Tibial nerve (tissue), 3 donors: ENCODE results near the gene KIF1B.

Experiments used
- CTCF ChIP-seq, 5 experiments: fragments of 200-600 bp in 3 of 5; fragments of 450-650 bp in 2 of 5; sonication (generic) in 3 of 5; IDR thresholded peaks; one replicate each; pipeline ENCODE4 v1.5.1; 2016 to 2019; ENCODE audit warnings: antibody characterized with exemption in 5 of 5, mild to moderate bottlenecking in 3 of 5, moderate library complexity in 2 of 5
- POLR2A ChIP-seq, 2 donors: fragments of 450-650 bp; IDR thresholded peaks; one replicate each; pipeline ENCODE4 v1.6.1; 2017; ENCODE audit warnings: antibody characterized with exemption in 2 of 2, mild to moderate bottlenecking in 2 of 2, moderate library complexity in 2 of 2

DNA sequence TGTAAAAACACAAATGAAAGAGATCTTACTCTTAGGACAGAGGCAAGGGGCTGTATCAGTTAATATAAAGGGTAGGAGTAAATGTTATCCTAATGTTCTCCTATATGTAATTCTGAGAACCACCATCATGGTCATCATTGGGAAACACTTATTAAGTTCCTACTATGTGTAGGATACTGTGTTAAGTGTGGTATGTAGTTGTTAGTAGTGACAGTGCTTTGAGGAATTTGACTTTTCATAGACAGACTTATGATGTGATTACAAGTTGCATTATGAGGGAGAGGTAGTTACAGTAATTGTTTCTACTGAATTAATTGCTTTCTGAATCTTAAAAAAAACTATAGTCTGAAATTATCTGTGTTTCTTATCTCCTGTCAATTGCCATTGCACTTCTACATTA is 136.7 kb downstream of the KIF1B start:
- TF ChIP-seq CTCF (IDR thresholded peaks at IDR 0.05) (no peak), POLR2A (IDR thresholded peaks at IDR 0.05) (no peak)
